Adrenal gland (tissue), 12 donors: ENCODE data around the gene ESRP2. TPM values are rescaled to one million over a fixed set of nuclear protein-coding genes. Genes with fewer than 3 reads are reported as not detected.

Experiments
- DNase-seq, 7 donors: peaks; one replicate each; pipeline ENCODE4 v3.0.0-alpha.2; 2019 to 2020
- H3K27ac ChIP-seq, 5 donors: fragments of 200-600 bp; sonication (generic) in 4 of 5; 1 replicate in 3 of 5; 2 replicates in 2 of 5; pipeline versions ENCODE4 v1.5.1 to v1.8.0; 2016 to 2020; ENCODE audit warnings: mild to moderate bottlenecking in 1 of 5
- H3K27me3 ChIP-seq: fragments of 200-600 bp; 2 replicates; pipeline ENCODE4 v1.8.0; 2021
- H3K36me3 ChIP-seq, 2 donors: fragments of 200-600 bp; replicated peaks in 1 of 2; 1 replicate in 1 of 2; 2 replicates in 1 of 2; pipeline versions ENCODE4 v1.5.1 to v1.8.0; 2018 to 2022
- H3K4me1 ChIP-seq, 2 donors: fragments of 200-600 bp; replicated peaks in 1 of 2; 1 replicate in 1 of 2; 2 replicates in 1 of 2; pipeline versions ENCODE4 v1.5.1 to v1.8.0; 2018 to 2021
- H3K4me3 ChIP-seq, 4 donors: fragments of 200-600 bp; sonication (generic) in 3 of 4; one replicate each; pipeline ENCODE4 v1.5.1; 2016 to 2018
- H3K9me3 ChIP-seq, 3 donors: fragments of 200-600 bp; sonication (generic) in 1 of 3; replicated peaks in 1 of 3; 1 replicate in 2 of 3; 2 replicates in 1 of 3; pipeline versions ENCODE4 v1.5.1 to v1.8.0; 2016 to 2021
- CTCF ChIP-seq, 6 experiments: fragments of 450-650 bp in 4 of 6; fragments of 200-600 bp in 2 of 6; sonication (generic) in 1 of 6; IDR thresholded peaks; 1 replicate in 5 of 6; 2 replicates in 1 of 6; pipeline versions ENCODE4 v1.5.1 to v1.8.0; 2016 to 2021; ENCODE audit warnings: antibody characterized with exemption in 6 of 6, mild to moderate bottlenecking in 2 of 6, moderate library complexity in 1 of 6
- POLR2A ChIP-seq, 2 donors: fragments of 450-650 bp; IDR thresholded peaks; one replicate each; pipeline ENCODE4 v1.6.1; 2017; ENCODE audit warnings: antibody characterized with exemption in 2 of 2, mild to moderate bottlenecking in 2 of 2, moderate library complexity in 1 of 2
- whole genome bisulfite sequencing, 4 donors: extraction: QIAGEN DNeasy Blood & Tissue Kit in 2 of 4; methylation state at CpG; one replicate each; pipeline versions ENCODE4 v1.1.5 to v1.1.7; 2013 to 2017; 5-methylcytosine and 5-hydroxymethylcytosine counted together
- intact Hi-C, 2 donors: fragments of 100-400 bp; cut with DNase I; formaldehyde crosslinking; loops; one replicate each; pipeline versions ENCODE4 v1.14.1 to v1.15.0; 2022 to 2023
- microRNA-seq, 3 donors: library from miRNA; unstranded; fragments of <30 nt; microRNA quantifications; one replicate each; pipeline ENCODE4, GENCODE V29; 2017 to 2020
- polyA plus RNA-seq, 3 donors: library from polyadenylated mRNA; stranded (reverse); fragments of 200-250 nt in 2 of 3; fragments of 350-450 nt in 1 of 3; fragmentation: Illumina TruSeq in 1 of 3; extraction: RNeasy Lipid Tissue Mini Kit (QIAGEN cat#74804) in 1 of 3; gene quantifications; one replicate each; pipeline ENCODE4 v1.2.3, GENCODE V29; 2013 to 2014
- small RNA-seq, 2 donors: library from RNA; depleted of rRNA; stranded (forward); fragments of <200 nt; gene quantifications; one replicate each; pipeline ENCODE3, GENCODE V24; 2016
- total RNA-seq, 9 donors: library from RNA; depleted of rRNA in 4 of 9; stranded (reverse); fragments of >200 nt in 4 of 9; fragments of 120-200 nt in 1 of 9; fragmentation: NEBNext Ultra II Directional in 1 of 9; extraction: Animal tissue kit (Norgen Biotek cat#: 25700) in 1 of 9; gene quantifications; one replicate each; pipeline versions ENCODE4 v1.1.0 to v1.2.4, GENCODE V29; 2013 to 2023
- donor health status: healthy with polysubstance abuse.
- donor health status: Bipolar disorder and iron deficiency.
- donor health status: DM: yes; HTN: yes; CAD: no.
- donor health status: DM: no; HTN: no; CAD: no.
- donor health status: DM: no; HTN: no; CAD: no.
- donor health status: DM: yes; HTN: yes; CAD: no.

ESRP2 gene
- total and polyA plus RNA-seq, 12 donors, result 0.13 to 2.2 (median 0.43) TPM

- DNase-seq, result no peak
- WGBS, 4 donors, result 90 to 93% (median 91%) methylated on average over 4 of the region's 4 CpGs
Observed at GRCh38 chr16:68179855-68180254, 56.1 kb downstream of the ESRP2 start.

GRCh38 chr16:68179196-68179795, 56.6 kb downstream of the ESRP2 start:
- Histone ChIP-seq H3K9me3 (no peaks in the 10 kb centered on the region), H3K27me3 (no peaks in the 10 kb centered on the region), H3K27ac (no peak overlapping the region), H3K4me3 (no peak overlapping the region), H3K36me3 (peaks cover 0 to 24% of the 10 kb centered on the region in 2 donors), H3K4me1 (no peaks in the 10 kb centered on the region)
- no peak for DNase-seq
- no peak for TF ChIP-seq POLR2A (IDR thresholded peaks at IDR 0.05)
- no peak for TF ChIP-seq CTCF (IDR thresholded peaks at IDR 0.05)
- intact Hi-C loops, result no loop called here
- 72 to 86% (median 80%) methylated on average over 2 of the region's 2 CpGs for WGBS, 4 donors

More at GRCh38 chr16:68179855-68180254, 56.1 kb downstream of the ESRP2 start:
- Histone ChIP-seq H3K36me3 (peaks cover 0 to 28% of the 10 kb centered on the region in 2 donors), H3K9me3 (no peaks in the 10 kb centered on the region), H3K4me1 (no peaks in the 10 kb centered on the region), H3K27me3 (no peaks in the 10 kb centered on the region), H3K27ac (no peak overlapping the region), H3K4me3 (no peak overlapping the region)
- TF ChIP-seq POLR2A (IDR thresholded peaks at IDR 0.05) (no peak), CTCF (IDR thresholded peaks at IDR 0.05) (no peak)
- intact Hi-C loops, result no loop called here

Small RNAs within 50 kb of the gene (microRNA-seq; reads per million reads assigned to microRNA genes)
- 0 reads per million in 3 donors for gene MIR6773

Small RNAs within 50 kb of the gene (small RNA-seq; reads per million reads assigned to genes)
- gene RF00554 (0 reads per million in 2 donors), gene RNU6-1262P (0 reads per million in 2 donors)

Other genes starting within 250 kb of the ESRP2 start
- gene DPEP2, start 236.6 kb downstream of the ESRP2 start, total RNA-seq, result 1 to 10 TPM in 6 of 9 donors, under 1 TPM in 3; 0.35 to 2.0 (median 1.5) TPM
- 1 to 10 TPM in 2 of 3 donors, under 1 TPM in 1; 0.27 to 8.4 (median 1.2) TPM for gene DPEP2, start 236.6 kb downstream of the ESRP2 start, polyA plus RNA-seq
- gene DPEP2NB, start 220.2 kb downstream of the ESRP2 start, total RNA-seq, result not detected
- not detected for gene DPEP2NB, start 220.2 kb downstream of the ESRP2 start, polyA plus RNA-seq
- 10 to 100 TPM in 7 of 9 donors, 1 to 10 TPM in 2; 6.4 to 18.4 (median 13.7) TPM for gene DDX28, start 212.9 kb downstream of the ESRP2 start, total RNA-seq
- 10 to 100 TPM in 1 of 3 donors, 1 to 10 TPM in 2; 6.8 to 13.0 (median 9.1) TPM for gene DDX28, start 212.9 kb downstream of the ESRP2 start, polyA plus RNA-seq
- gene DUS2, start 212.8 kb downstream of the ESRP2 start, total RNA-seq, result 10 to 100 TPM in 6 of 9 donors, 1 to 10 TPM in 3; 6.3 to 25.3 (median 13.1) TPM
- 10 to 100 TPM in 2 of 3 donors, 1 to 10 TPM in 1; 7.1 to 13.2 (median 10.1) TPM for gene DUS2, start 212.8 kb downstream of the ESRP2 start, polyA plus RNA-seq
- 10 to 100 TPM; 26.6 to 81.2 (median 36.2) TPM for gene NFATC3, start 150.8 kb downstream of the ESRP2 start, total RNA-seq
- 10 to 100 TPM in 2 of 3 donors, 1 to 10 TPM in 1; 6.6 to 20.3 (median 11.6) TPM for gene NFATC3, start 150.8 kb downstream of the ESRP2 start, polyA plus RNA-seq
- 10 to 100 TPM; 10.4 to 37.1 (median 27.2) TPM for gene PLA2G15, start 9.2 kb upstream of the ESRP2 start, total RNA-seq
- 10 to 100 TPM in 2 of 3 donors, 1 to 10 TPM in 1; 6.0 to 18.2 (median 13.6) TPM for gene PLA2G15, start 9.2 kb upstream of the ESRP2 start, polyA plus RNA-seq
- 10 to 100 TPM in 8 of 9 donors, 1 to 10 TPM in 1; 2.0 to 54.7 (median 22.5) TPM for gene SLC7A6, start 28.4 kb upstream of the ESRP2 start, total RNA-seq
- gene SLC7A6, start 28.4 kb upstream of the ESRP2 start, polyA plus RNA-seq, result 10 to 100 TPM; 14.8 to 22.2 (median 19.6) TPM
- gene SLC7A6OS, start 74.8 kb upstream of the ESRP2 start, total RNA-seq, result 10 to 100 TPM in 8 of 9 donors, 1 to 10 TPM in 1; 9.4 to 18.6 (median 13.8) TPM
- gene SLC7A6OS, start 74.8 kb upstream of the ESRP2 start, polyA plus RNA-seq, result 10 to 100 TPM in 1 of 3 donors, 1 to 10 TPM in 2; 5.7 to 14.6 (median 8.4) TPM
- 10 to 100 TPM; 30.0 to 52.1 (median 39.1) TPM for gene PRMT7, start 74.9 kb upstream of the ESRP2 start, total RNA-seq
- gene PRMT7, start 74.9 kb upstream of the ESRP2 start, polyA plus RNA-seq, result 100 to 1,000 TPM in 2 of 3 donors, 10 to 100 TPM in 1; 45.3 to 141 (median 111) TPM
- 1 to 10 TPM in 3 of 9 donors, under 1 TPM in 4, not detected in 2; 0.32 to 7.8 (median 0.99) TPM for gene SMPD3, start 212.4 kb upstream of the ESRP2 start, total RNA-seq
- gene SMPD3, start 212.4 kb upstream of the ESRP2 start, polyA plus RNA-seq, result 1 to 10 TPM; 1.1 to 7.7 (median 1.3) TPM